HCT116 (cell line): Measurements from ENCODE around the gene IFIT3. TPM values are rescaled to one million over a fixed set of nuclear protein-coding genes. Genes with fewer than 3 reads are reported as not detected.

Source experiments
- ATAC-seq: fragments of 200-7000 bp; cut with Tn5 transposase; 2 replicates; pipeline ENCODE4 v1.9.1; 2020; ENCODE audit warnings: mild to moderate bottlenecking, moderate library complexity
- BruUV-seq: library from RNA; stranded (reverse); fragments of 400-500 nt; replicated peaks from 2 replicates; lab custom pipeline; 2021; lab: Mats Ljungman, UMichigan
- CTCF ChIA-PET: fragments of 300-600 bp; sonication (Branson Sonifier 250); formaldehyde crosslinking; loops from one replicate; lab custom pipeline; 2021; ENCODE audit warnings: antibody characterized with exemption; lab: Charles Lee
- POLR2A ChIA-PET: fragments of 300-600, 350-600 bp; sonication (Branson Sonifier 250); formaldehyde crosslinking; loops from one replicate; lab custom pipeline; 2021; ENCODE audit warnings: antibody characterized with exemption; lab: Charles Lee
- RAD21 ChIA-PET, 2 experiments: fragments of 300-600 bp; sonication (Branson Sonifier 250); formaldehyde crosslinking; loops; one replicate each; lab custom pipeline; 2023; ENCODE audit warnings: low total read pairs in 2 of 2; ENCODE audit not compliant: uncharacterized antibody in 2 of 2, unreplicated experiment in 2 of 2, low non-redundant PET in 1 of 2; lab: Charles Lee
- DNase-seq: peaks from one replicate; pipeline ENCODE4 v3.0.0-alpha.2; 2010; ENCODE audit warnings: low read depth, low spot score
- H2AFZ ChIP-seq: fragments of 200-600 bp; shearing (Covaris generic), sonication (generic); 2 replicates; pipeline ENCODE4 v1.6.1; 2017; ENCODE audit warnings: low read depth, mixed run types, mixed read lengths, antibody characterized with exemption, low read length; ENCODE audit not compliant: poor library complexity, severe bottlenecking
- H3K27ac ChIP-seq: 2 replicates; pipeline ENCODE4 v1.5.1; 2012; ENCODE audit warnings: low read depth, low read length
- H3K27me3 ChIP-seq: fragments of 200-600 bp; sonication (generic); 2 replicates; pipeline ENCODE4 v1.6.1; 2016; ENCODE audit warnings: mixed run types, low read length, mixed read lengths; ENCODE audit not compliant: insufficient read depth
- H3K36me3 ChIP-seq, 2 experiments: fragments of 200-500 bp in 1 of 2; fragments of 200-600 bp in 1 of 2; sonication (Bioruptor generic) in 1 of 2; sonication (generic) in 1 of 2; 2 replicates each; pipeline versions ENCODE4 v1.5.1 to v1.6.1; 2014 to 2016; ENCODE audit warnings: low read length in 2 of 2, inconsistent platforms in 1 of 2, mixed read lengths in 1 of 2, mixed run types in 1 of 2; ENCODE audit not compliant: insufficient read depth in 2 of 2, control insufficient read depth in 1 of 2
- H3K4me1 ChIP-seq, 2 experiments: fragments of 200-600 bp in 1 of 2; sonication (generic) in 1 of 2; 2 replicates each; pipeline versions ENCODE4 v1.5.1 to v1.6.1; 2012 to 2017; ENCODE audit warnings: low read length in 2 of 2, inconsistent platforms in 1 of 2, mild to moderate bottlenecking in 1 of 2, mixed read lengths in 1 of 2, mixed run types in 1 of 2, moderate library complexity in 1 of 2; ENCODE audit not compliant: insufficient read depth in 2 of 2, control insufficient read depth in 1 of 2
- H3K4me2 ChIP-seq: fragments of 200-600 bp; sonication (generic); 2 replicates; pipeline ENCODE4 v1.6.1; 2017; ENCODE audit warnings: mixed run types, low read length, mixed read lengths
- H3K4me3 ChIP-seq, 2 experiments: fragments of 200-600 bp in 1 of 2; sonication (generic) in 1 of 2; replicated peaks in 1 of 2; 2 replicates each; pipeline ENCODE4 v1.5.1; 2011 to 2016; ENCODE audit warnings: low read length in 2 of 2, control low read depth in 1 of 2, low read depth in 1 of 2, mild to moderate bottlenecking in 1 of 2, mixed read lengths in 1 of 2, mixed run types in 1 of 2
- H3K79me2 ChIP-seq: fragments of 200-600 bp; sonication (generic); 2 replicates; pipeline ENCODE4 v1.6.1; 2017; ENCODE audit warnings: mild to moderate bottlenecking, mixed run types, low read length, moderate library complexity, mixed read lengths; ENCODE audit not compliant: insufficient read depth
- H3K9ac ChIP-seq: fragments of 200-600 bp; sonication (generic); 2 replicates; pipeline ENCODE4 v1.6.1; 2016; ENCODE audit warnings: low read length, mixed read lengths
- H3K9me2 ChIP-seq: fragments of 200-600 bp; sonication (generic), shearing (Covaris generic); 2 replicates; pipeline ENCODE4 v1.6.1; 2017; ENCODE audit warnings: mixed run types, mild to moderate bottlenecking, moderate library complexity; ENCODE audit not compliant: insufficient read depth
- H3K9me3 ChIP-seq, 2 experiments: fragments of 200-500 bp in 1 of 2; fragments of 200-600 bp in 1 of 2; sonication (Bioruptor generic) in 1 of 2; sonication (generic) in 1 of 2; 2 replicates each; pipeline ENCODE4 v1.6.1; 2014 to 2017; ENCODE audit warnings: low read length in 2 of 2, mixed read lengths in 2 of 2, inconsistent platforms in 1 of 2, low read depth in 1 of 2, mild to moderate bottlenecking in 1 of 2, mixed run types in 1 of 2, moderate library complexity in 1 of 2; ENCODE audit not compliant: control insufficient read depth in 1 of 2, insufficient read depth in 1 of 2
- H4K20me1 ChIP-seq: fragments of 200-600 bp; sonication (generic), shearing (Covaris generic); 2 replicates; pipeline ENCODE4 v1.6.1; 2017; ENCODE audit warnings: mixed run types, mild to moderate bottlenecking, moderate library complexity; ENCODE audit not compliant: insufficient read depth
- CTCF ChIP-seq, 3 experiments: fragments of 200-600 bp in 1 of 3; sonication (generic) in 1 of 3; IDR thresholded peaks in 2 of 3; conservative IDR thresholded peaks in 1 of 3; 2 replicates each; pipeline ENCODE4 v1.5.1; 2012 to 2017; ENCODE audit warnings: low read depth in 2 of 3, low read length in 2 of 3, antibody characterized with exemption in 1 of 3, borderline replicate concordance in 1 of 3, control low read depth in 1 of 3, mild to moderate bottlenecking in 1 of 3, mixed read lengths in 1 of 3, mixed run types in 1 of 3, moderate library complexity in 1 of 3; ENCODE audit not compliant: insufficient read depth in 1 of 3
- ELF1 ChIP-seq: IDR thresholded peaks from 2 replicates; pipeline ENCODE4 v1.6.1; 2012; ENCODE audit warnings: low read depth, borderline replicate concordance
- EZH2 ChIP-seq: fragments of 200-600 bp; sonication (generic); IDR thresholded peaks from 2 replicates; pipeline ENCODE4 v1.6.1; 2017; ENCODE audit warnings: antibody characterized with exemption, mixed run types
- MAX ChIP-seq: IDR thresholded peaks from 2 replicates; pipeline ENCODE4 v1.6.1; 2012
- POLR2A ChIP-seq: IDR thresholded peaks from 2 replicates; pipeline ENCODE4 v1.7.0; 2011; ENCODE audit warnings: borderline replicate concordance; ENCODE audit not compliant: insufficient read depth, insufficient read length; ENCODE audit errors: extremely low read depth
- POLR2AphosphoS5 ChIP-seq: IDR thresholded peaks from 2 replicates; pipeline ENCODE4 v1.6.1; 2011; ENCODE audit warnings: mild to moderate bottlenecking, low read depth, low read length, moderate library complexity
- RAD21 ChIP-seq: IDR thresholded peaks from 2 replicates; pipeline ENCODE4 v1.6.1; 2012; ENCODE audit warnings: low read depth, mild to moderate bottlenecking
- ZFX ChIP-seq: fragments of 450-650 bp; IDR thresholded peaks from 2 replicates; pipeline ENCODE4 v1.6.1; 2017
- intact Hi-C: fragments of 100-400 bp; cut with micrococcal nuclease; formaldehyde crosslinking; loops from 2 replicates; pipeline ENCODE4 v1.10.0; 2022
- total RNA-seq: library from RNA; stranded (reverse); gene quantifications from one replicate; pipeline ENCODE4 v1.2.1, GENCODE V29; 2021; ENCODE audit not compliant: unreplicated experiment

Gene IFIT3
- total RNA-seq, 1 experiment from 2014 or later, result 1.1 TPM

- ATAC-seq (no peak), DNase-seq (no peak)
- CTCF ChIA-PET, result interaction anchor here (2.8 kb wide), 1 partner anchor 150 kb away, joined by 10 read pairs; no protein-coding TSS in a partner anchor
- Histone ChIP-seq H3K4me2 (no peak overlapping the region), H3K9ac (no peak overlapping the region), H4K20me1 (no peaks in the 10 kb centered on the region), H2AFZ (no peak overlapping the region), H3K4me1 (no peaks in the 10 kb centered on the region), H3K9me2 (no peaks in the 10 kb centered on the region), H3K4me3 (no peak overlapping the region), H3K9me3 (no peaks in the 10 kb centered on the region), H3K27me3 (no peaks in the 10 kb centered on the region), H3K27ac (no peak overlapping the region), H3K79me2 (no peaks in the 10 kb centered on the region), H3K36me3 (no peaks in the 10 kb centered on the region)
- TF ChIP-seq POLR2AphosphoS5 (no peak), ELF1 (no peak), ZFX (no peak), CTCF (IDR thresholded peaks at IDR 0.05 in 2 of 3, conservative IDR thresholded peaks at IDR 0.05 in 1 of 3; ENCODE audit: borderline replicate concordance in 1 of 3, insufficient read depth in 1 of 3, low read depth in 2 of 3, low read length in 2 of 3) (no peak)
- no TSS peak for BruUV-seq
- intact Hi-C loops, result no loop called here
- POLR2A ChIA-PET, result no interaction called here
- RAD21 ChIA-PET, result no interaction called here
Measured at GRCh38 chr10:89368129-89368528, 40.3 kb downstream of the IFIT3 start.

- CTCF ChIA-PET, result interaction anchor here (1.0 to 2.8 kb wide), 11 partner anchors 9 to 340 kb away, joined by 3 to 11 read pairs (median 4); partner anchors contain the start of genes IFIT1 and IFIT3
- RAD21 ChIA-PET, result interaction anchor here in 1 of 2 experiments (0.6 to 1.1 kb wide), 2 partner anchors 23 to 68 kb away, joined by 3 read pairs; no protein-coding TSS in a partner anchor
- TF ChIP-seq POLR2A (no peak), EZH2 (no peak), RAD21 (peak; percentile 85), MAX (no peak), CTCF (IDR thresholded peaks at IDR 0.05 in 2 of 3, conservative IDR thresholded peaks at IDR 0.05 in 1 of 3; ENCODE audit: borderline replicate concordance in 1 of 3, insufficient read depth in 1 of 3, low read depth in 2 of 3, low read length in 2 of 3) (peak; percentile 51 to 82 (median 69); a peak in 5 of 6 replicates)
- H3K9ac ChIP-seq, result no peak overlapping the region
- no peak overlapping the region for H3K27ac ChIP-seq
- H3K9me2 ChIP-seq, result no peaks in the 10 kb centered on the region
- POLR2A ChIA-PET, result no interaction called here
- no peak overlapping the region for H3K4me3 ChIP-seq
- H4K20me1 ChIP-seq, result no peaks in the 10 kb centered on the region
- no peak overlapping the region for H3K4me2 ChIP-seq
- ATAC-seq (peak; percentile 59), DNase-seq (no peak)
- H3K79me2 ChIP-seq, result no peaks in the 10 kb centered on the region
- H3K4me1 ChIP-seq, result no peaks in the 10 kb centered on the region
- intact Hi-C loops, result no loop called here
- H2AFZ ChIP-seq, result no peak overlapping the region
- H3K9me3 ChIP-seq, result no peaks in the 10 kb centered on the region
- no peaks in the 10 kb centered on the region for H3K27me3 ChIP-seq
- no TSS peak for BruUV-seq
- no peaks in the 10 kb centered on the region for H3K36me3 ChIP-seq
Measured at GRCh38 chr10:89369156-89370105, 41.6 kb downstream of the IFIT3 start.
